NCI-H128 (cell line): ENCODE measurements around the gene PIP4K2A.

Source experiments
- DNase-seq: peaks from one replicate; lab custom pipeline; 2025; ENCODE audit not compliant: unreplicated experiment; lab: John Stamatoyannopoulos, UW

Gene PIP4K2A

DNA sequence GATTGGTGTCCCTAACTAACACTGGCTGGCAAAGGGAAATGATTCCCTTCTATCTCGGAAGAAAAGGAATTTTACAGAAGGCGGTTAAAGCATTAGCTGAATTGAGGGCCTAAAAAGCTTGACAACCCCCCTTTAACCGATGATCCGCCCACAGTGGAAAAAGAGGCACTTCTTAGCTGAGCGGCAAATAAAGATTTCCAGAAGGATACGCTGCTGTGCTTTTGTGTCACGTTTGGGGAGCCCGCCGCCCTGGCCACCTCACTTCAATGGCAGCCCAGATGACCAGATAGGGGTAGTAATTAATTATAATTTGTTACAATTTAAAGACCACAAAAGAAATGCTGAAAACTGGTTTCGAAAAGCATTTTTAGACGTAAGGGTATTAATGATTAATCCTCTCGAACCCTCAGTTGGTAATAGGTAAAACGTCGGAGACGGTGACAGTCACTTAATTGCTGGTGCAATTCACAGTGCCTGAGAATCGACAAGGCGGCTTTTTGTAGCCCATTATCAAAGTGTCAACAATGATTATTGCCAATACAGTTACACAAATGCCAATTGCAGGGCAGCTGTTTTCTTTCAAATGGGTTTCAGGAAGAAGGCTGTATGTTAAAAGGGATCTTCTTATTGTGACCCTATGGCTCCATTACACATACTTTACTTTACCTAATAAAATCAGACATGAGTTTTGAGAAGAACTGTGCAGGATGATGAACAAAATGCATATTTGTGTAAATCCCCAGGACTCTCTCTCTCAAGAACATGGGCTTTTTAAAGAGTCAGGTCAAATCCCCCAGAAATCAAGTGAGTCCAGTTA lies 154.1 kb downstream of the PIP4K2A start:
- DNase-seq = no peak

DNA sequence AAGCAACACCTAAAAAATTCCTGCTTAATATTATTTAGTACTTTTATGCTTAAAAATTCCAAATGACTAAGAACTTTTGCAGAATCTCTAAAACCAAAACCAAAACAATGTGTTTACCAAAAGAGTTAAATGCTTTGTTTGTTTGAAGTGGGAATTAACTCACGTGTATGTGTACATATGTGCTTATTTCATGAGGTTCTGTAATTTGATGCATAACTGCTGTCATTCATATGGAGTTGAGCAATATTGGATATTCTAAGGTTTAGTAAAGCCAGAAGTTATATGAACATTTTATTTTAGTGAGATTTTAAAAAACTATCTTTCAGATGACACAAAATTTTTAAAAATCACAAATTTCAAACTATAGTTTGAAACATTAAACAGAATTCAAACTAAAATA lies 157.1 kb downstream of the PIP4K2A start:
- no peak for DNase-seq

DNA sequence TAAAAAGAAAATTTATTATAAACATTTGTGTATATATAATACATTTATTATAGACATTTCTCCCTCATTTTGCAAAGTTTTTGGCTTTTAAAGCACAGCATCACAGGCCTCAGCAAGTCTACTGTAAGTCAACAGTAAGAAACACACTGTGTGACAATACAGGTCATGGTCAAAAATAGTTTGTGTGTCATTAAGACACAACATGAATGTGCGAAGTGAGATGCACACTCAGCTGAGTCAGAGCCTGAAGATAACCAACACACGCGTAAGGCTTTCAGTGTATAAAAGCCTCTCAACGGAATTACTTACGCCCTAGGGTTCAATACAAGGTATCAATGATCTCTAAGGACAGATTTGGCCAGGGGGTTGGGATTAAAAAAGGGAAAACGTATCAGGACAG lies 157.6 kb downstream of the PIP4K2A start:
- no peak for DNase-seq

DNA sequence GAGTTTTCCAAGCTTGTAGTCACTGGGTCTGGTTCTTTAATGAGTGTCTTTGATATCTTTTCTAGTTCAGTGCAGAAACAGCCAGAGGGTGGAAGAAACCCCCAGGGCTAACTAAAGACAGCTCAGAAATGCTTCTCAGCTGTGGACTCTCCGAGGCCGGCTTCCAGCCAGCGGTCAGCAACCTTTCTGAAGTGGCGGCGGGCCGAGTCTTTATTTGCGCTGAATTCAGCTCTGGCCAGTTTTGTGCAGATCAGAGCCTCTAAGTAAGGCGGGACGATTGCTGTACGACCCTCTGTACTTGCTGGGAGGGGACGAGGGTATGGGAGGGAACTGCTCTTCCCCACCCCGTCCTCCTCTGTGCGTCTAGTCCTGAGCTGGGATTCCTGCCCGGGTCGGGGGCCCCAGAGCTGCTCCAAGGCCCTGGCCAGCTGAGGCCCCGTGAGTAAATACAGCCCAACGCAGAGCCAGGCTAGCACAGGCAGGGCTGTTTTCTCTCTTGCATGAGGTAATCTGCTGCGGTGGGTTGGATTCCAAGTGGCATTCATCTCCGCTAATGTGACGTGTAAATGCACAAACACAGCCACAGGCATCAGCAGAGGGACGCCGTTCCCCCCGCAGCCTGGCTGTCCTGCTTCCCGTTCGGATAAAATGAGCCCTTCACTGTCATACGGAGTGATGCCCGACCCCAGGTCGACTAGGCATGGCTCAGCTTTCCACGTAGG lies 159.8 kb downstream of the PIP4K2A start:
- DNase-seq = no peak

DNA sequence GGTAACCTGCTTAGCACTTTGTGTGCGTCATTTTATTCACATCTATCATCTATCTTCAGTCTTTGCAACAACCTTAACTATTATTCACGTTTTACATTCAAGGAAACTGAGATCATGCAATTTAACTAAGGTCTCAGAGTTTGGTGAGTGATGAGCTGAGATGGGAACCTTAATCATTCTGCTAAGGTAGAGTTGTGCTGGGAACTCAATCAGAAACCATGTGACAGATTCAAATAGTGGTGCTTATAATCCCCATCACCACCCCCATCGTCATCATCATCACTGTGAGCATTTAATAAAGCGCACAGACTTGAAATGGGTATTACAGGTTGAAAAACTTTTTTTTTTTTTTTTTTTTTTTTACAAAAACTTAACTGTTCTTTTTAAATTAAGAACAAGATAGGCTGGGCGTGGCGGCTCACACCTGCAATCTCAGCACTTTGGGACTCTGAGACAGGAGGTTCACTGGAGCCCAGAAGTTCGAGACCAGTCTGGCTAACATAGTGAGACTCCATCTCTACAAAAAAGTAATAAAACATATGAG lies 160.9 kb downstream of the PIP4K2A start:
- no peak for DNase-seq

DNA sequence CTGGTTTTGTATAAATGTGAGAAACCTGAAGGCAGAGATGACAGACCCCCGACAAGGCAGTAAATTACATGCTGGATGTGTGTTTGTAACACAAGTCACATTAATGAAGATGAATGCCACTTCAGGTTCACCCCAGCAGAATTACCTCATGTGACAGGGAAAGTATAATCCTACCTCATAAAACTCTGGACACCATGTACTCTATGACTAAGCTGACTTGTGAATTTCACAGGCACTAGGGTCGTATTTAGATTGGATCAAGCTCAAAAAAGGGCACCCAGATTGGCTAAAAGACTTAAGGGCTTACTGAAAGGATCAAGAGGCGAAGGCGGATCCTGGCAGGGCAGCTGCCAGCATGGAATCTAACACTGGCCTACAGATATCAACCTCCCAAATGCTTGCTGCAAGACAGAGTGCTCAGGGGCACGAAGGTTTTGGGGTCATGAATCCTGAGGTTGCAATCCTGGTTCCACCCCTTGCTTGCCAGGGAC lies 161.4 kb downstream of the PIP4K2A start:
- no peak for DNase-seq

DNA sequence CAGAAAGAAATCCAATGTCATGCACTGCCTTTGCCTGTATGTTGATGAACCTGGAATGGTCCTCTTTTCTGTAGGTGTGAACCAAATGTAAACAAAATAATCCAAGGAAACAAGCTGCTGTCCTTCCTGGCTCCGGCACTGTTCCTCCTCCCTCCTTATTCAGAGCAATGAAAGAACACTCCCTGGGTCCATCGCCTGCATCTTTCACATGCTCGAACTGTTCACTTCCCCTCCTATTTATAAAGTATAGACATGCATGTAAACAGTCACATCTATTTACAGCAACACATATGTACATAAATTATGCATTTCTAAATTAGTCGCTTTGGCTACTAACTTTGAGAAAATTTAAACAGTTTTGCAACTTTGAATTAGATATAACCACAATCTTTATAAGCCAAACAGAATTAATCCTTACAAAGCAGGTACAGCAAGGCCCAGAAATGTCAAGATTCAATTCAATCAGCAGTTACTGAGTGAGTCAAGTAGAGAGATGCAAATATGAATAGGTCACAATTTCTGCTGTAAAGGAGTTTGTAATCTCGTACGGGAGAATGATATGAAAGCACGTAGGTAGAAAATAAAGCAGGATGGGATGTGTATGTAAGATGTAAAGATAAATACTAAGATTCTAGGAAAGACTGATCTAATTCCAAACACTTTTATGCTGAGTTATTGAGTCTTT lies 162.6 kb downstream of the PIP4K2A start:
- no peak for DNase-seq

DNA sequence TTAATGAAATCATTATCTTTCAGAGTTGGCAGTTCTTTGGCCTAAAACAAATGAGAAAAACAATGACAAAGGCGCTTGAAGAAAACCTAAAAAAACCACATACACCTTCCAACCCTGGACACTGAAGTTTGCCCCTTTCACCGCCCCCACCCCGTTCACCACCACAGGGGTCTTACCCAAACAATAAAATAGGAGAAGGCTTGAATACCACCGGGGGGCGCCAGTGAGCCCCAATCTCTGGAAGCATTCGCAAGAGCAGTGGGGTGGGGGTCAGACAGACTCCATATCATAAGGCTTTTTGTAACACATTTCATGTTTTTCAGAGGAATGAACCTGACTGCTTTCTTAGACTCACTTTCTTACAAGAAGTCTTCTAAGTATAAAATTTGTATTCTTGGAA lies 163.6 kb downstream of the PIP4K2A start:
- no peak for DNase-seq

DNA sequence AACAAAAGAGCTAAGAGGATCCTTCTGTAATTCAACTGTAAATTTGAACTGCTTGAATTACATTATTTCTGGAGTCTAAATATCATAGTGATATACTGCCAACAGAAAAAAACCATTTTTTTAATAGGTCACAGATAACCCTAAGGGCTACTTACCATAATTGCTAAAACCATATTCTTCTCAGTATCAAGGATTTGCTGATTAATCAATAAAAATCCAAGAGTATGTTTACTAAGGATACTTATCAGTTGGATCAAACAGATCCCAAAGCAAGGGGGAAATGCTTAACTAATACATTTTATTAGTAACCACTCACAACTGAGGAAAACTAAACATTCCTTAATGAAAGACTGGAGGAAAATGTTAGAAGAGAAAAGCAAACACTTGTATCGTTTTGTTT lies 166.0 kb downstream of the PIP4K2A start:
- DNase-seq = no peak

DNA sequence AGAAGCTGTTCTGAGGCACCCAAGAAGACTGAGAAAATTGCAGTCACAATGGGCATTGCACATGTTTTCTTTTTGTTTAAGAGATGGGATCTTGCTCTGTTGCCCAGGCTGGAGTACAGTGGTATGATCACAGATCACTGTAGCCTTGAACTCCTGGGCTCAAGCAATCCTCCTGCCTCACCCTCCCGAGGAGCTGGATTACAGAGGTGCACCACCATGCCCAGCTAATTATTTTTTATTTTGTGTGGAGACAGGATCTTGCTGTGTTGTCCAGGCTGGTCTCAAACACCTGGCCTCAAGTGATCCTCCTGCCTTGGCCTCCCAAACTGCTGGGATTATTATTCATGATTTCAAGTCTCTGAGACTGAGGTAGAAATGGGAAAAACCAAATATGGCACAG lies 168.7 kb downstream of the PIP4K2A start:
- no peak for DNase-seq

DNA sequence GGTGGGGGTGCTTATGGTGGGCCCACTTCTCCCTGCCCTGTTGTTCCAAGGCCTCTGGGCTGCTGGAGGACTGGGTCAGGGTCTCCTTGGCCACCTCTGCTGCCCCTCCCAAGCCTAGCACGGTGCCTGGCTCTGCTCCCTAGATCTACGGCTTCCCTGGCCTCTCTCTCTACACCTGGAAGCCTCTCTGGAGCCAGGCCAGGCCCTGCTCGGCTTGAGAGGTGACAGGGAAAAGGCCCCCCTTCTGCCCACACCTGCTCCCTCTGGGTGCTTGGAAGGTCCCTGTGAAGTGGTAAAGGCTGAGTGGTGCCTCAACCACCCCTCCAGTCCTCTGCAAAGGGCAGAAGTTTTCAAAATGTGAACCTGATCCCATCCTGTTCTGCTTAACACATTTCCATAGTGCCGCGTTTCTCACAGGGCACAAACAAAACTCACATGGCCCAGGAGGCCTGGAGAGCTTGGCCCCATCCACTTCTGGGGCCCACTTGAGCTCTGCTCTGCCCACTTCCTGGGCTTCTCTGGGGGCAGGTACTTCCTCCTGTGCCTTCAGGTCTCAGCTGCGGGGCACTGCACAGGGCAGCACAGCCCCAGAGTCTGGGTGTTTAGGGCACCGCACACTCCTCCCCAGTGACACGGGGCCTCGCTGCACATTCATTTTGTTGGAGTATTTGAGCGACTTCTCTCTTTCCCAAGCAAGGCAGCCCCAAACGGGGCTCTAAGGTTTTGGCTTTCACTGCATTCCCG lies 169.9 kb downstream of the PIP4K2A start:
- DNase-seq = no peak

DNA sequence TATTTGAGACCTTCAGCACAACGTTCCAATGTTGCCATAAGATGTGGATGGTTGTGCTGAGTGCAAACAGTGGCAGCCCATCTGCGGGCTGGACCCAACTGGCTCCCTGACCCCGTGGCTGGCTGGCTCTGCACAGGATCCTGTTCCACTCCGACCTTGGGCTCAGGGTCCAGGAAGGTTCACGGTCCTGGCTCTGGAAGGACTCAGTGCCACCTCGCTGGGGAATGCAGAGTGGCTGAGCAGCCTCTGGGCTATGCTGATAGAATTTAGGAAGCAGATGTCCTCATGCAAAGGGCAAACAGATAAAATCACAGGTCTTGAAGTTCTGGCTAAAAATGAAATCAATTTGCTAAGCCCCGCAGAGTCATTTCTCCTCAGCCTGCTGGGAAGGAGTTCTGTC lies 171.6 kb downstream of the PIP4K2A start:
- DNase-seq = no peak

DNA sequence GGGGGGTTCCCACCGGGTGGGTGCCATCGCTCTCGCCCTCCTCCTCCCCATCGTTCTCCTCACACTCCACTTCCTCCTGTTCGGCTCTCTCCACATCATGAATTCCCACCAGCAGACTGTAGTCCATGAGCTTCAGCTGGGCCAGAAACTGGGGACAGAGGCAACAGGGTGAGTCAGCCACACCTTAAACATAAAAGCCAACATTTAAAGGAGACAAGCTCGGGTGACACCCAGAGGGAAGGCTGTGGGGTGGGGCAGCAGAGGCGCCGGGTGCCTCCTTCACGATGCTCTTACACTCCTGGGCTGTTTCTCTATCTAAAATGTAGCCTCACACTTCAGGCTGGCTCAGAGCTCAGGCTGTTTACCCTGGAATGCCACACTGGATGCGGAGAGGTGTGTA lies 172.5 kb downstream of the PIP4K2A start:
- DNase-seq = no peak

DNA sequence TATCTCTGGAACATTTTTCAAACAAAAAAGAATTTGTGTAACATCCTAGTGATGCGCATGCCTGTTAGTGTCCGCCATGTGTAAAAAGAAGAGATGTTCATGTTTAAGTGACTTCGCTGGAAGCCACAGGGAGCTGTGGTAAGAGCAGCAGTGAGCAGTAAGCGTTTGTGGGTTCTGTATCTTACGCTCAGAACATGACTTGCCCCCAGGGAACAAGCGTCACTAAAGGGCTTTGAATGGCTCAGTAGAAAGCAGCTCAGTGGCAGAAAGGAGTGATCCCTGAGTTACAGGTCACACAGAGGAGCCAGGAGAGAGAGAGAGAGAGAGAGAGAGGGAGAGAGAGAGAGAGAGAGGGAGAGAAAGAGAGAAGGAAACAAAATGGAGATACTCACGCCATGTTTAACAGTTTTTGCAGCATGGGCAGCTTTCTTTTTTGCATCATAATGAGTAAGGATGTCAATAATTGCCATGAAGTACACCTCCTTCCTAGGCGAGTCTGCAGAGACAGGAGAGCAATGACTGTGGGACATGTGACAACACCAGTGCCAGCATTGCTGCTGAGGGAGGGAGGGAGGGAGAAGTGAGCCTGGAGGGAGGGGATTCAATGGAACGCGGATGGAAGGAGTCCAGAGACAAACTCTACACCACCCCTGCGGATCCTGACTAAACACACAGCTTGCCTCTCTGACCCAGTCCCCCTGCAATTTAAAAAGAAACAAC lies 174.6 kb downstream of the PIP4K2A start:
- no peak for DNase-seq

DNA sequence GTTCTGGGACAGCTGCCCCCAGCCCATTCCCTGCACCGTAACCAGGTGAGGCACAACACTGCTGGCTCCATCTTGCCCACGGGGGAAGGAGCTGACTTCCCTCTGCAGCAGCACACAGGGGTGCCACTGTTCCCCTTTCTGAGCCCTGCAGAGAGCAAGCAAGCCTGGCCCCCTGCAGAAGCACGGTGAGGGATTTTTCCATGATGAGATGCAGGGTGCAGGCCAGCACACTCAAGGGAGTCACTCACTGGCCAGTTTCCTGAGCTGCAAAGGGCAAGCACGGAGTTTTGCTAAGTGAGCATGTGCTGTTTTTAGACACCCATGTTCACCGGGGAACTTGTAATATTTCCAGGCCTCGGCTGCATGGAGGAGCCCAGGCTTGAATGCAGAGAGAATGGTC lies 176.6 kb downstream of the PIP4K2A start:
- no peak for DNase-seq

DNA sequence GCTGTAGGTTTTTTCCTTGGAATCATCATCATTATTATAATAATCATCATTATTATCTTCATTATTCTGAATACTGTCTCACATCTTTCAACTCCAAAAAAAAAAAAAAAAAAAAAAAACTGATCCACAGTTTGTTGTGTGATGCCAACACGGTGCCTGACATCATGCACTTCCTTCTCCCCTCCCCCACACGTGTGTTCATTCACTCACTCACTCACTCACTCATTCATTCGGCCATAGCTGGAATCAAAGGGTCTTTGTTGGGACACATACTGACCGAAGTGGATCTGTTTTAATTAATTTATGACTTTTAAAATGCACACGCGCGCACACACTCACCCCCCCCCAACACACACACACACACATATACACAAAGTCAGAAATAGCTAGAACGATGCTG lies 177.8 kb downstream of the PIP4K2A start:
- DNase-seq = no peak

DNA sequence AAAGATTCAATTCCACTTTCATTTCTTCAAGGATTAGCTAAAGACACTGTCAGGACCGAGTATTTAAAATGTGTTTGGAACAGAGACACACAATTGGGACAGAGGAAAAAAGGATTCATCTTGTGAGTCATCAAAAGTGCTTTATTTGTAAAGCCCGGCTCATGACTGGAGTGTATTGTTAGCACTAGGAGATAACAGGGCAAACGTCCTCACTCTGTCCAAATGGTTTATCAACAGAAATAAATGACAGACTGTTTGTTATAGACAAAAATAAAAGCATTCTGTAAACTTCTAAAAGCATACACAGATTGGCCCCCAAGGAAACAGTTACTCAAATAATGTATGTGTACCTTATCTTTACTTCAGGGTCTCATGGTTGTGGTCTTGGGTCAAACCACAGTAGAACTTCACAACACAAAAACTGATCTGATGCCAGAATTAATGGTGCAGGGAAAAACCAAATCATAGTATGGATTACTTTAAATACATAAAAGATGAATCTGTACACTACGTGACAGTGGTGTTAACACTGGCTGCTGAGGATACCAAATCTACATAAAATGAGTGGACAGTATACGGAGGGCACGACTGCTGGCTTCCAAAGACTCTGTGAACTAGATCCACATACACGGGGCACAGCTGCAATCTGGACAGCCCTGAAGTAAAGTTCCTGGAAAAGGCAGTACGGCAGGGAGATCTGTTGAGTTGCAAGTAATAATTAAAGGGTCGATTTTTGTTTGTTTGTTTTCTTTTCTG lies 179.4 kb downstream of the PIP4K2A start:
- no peak for DNase-seq

DNA sequence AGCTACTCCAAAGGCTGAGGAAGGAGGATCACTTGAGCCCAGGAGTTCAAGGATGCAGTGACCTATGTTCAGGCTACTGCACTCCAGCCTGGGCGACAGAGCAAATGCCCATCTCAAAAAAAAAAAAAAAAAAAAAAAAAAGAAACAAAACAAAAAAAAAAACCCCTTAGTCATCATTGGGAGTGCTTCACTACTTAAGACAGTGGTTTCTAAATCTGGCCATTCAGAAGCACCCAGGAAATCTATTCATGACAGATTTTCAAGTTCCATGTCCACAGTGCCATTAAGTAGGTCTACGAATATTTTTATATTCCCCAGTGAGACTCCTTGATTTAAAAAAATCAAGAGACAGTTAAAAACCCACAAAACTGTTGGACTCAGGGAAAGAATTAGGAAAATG lies 182.9 kb downstream of the PIP4K2A start:
- no peak for DNase-seq

DNA sequence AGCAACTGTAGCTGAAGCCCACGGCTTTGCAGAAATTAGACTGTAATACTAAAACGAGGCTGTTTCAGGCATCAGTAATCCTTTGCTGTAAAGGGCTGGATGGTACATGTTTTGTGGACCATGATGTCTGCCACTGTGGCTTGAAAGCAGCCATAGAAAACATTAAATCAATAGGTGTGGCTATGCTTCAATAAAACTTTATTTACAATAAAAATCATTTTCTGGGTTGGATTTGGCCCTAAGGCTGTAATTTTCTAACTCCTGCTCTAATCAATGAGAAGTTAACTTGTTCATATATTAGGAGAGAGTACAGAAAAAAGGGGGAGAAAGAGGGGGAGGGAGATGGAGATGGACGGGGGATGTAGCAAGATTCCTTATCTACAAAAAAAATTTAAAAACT lies 183.4 kb downstream of the PIP4K2A start:
- no peak for DNase-seq

DNA sequence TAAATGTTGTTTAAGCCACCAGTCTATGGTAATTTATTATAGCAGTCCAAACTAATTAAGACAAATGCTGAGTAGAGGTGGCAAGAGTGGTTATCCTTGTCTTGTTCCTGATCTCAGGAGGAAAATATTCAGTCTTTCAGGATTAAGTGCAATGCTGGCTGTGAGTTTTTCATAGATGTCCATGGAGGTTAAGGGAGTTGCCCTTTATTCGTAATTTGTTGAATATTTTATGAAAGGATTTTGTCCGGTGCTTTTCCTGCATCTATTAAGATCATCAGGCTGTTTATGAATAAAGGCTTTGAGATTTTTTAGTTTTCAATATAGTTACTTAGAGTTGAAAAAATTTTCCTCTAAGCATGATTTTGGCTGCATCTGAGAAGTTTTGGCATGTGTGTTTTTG lies 186.9 kb downstream of the PIP4K2A start:
- DNase-seq = no peak
